RCC 7860 (cell line): ENCODE measurements around the gene SAA4.
"Not testable (repeated sequence)": the region's sequence is repeated elsewhere in the genome, so short reads cannot be mapped to it uniquely, and the experiment has no call there.

Experiments used
- DNase-seq: peaks from one replicate; pipeline ENCODE4 v3.0.0-alpha.2; 2015; ENCODE audit warnings: low spot score
- FAIRE-seq: peaks from 2 replicates; lab custom pipeline; 2012; peaks lifted over from hg19 to GRCh38; lab: Jason Lieb, UNC

Gene SAA4

DNA sequence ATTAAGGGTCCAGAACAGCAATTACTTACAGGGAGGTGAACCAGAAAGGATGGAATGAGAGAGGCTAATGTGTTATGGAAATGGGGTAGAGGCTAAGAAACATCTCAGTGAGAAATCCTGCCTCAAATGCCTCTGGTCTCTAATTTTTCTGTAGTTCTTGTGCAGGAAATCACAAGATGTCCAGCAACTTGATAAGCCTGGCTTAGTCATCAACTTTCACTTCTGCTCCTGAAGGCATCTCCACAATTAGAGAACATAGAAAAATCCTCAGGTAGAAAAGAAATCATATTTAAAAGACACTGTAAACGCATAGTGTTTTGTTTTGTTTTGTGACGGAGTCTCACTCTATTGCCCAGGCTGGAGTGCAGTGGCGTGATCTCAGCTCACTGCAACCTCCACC lies 45.2 kb downstream of the SAA4 start:
- no peak for DNase-seq
- FAIRE-seq = no peak

DNA sequence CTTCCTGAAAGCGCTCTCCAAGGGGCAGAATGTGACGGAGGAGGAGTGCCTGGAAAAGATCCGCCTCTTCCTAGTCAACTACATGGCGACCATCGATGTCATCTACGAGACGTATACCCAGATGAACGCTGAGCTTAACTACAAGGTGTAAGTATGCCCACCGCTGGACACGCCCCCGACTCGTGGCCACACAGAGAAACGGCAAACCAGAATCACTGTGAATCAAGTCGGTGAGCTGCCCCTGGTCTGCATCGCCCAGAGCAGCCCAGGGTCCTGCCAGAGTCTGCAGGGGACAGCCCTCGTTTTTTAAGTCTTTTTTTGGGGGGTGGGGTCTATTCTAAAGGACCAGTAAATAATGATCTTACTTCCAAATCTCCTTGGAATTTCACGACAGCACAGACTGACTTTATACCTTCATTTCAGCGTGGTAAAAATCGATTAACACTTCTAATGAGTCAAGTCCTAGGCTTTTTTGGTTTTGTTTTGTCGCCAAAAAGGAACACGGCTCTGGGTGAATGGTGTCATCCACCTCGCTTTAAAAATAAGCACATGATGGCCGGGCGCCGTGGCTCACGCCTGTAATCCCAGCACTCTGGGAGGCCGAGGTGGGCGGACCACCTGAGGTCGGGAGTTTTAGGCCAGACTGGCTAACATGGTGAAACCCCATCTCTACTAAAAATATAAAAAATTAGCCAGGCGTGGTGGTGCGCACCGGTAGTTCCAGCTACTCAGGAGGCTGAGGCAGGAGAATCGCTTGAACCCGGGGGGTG lies 46.9 kb downstream of the SAA4 start:
- FAIRE-seq, DNase-seq: not testable (repeated sequence)

DNA sequence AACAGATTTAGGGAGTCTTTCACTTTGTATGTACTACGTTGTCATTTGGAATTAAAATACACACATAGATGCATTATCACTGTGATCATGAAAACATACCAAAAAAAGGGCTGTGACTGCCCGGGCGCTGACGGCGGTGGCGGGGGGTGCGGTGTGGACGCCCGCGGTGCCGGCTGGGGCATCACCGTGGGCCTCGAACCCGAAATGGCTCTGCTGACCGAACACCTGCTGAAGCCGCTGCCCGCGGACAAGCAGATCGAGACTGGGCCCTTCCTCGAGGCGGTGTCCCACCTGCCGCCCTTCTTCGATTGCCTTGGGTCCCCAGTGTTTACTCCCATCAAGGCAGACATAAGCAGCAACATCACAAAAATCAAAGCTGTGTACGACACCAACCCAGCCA lies 47.8 kb downstream of the SAA4 start:
- DNase-seq = no peak
- no peak for FAIRE-seq
